H9 (cell line): ENCODE data around the gene GRID2IP. TPM values are rescaled to one million over a fixed set of nuclear protein-coding genes. Genes with fewer than 3 reads are reported as not detected.

Experiments
- DNase-seq: peaks from one replicate; pipeline ENCODE4 v3.0.0-alpha.2; 2017
- H2AFZ ChIP-seq: one replicate; pipeline ENCODE4 v1.6.1; 2013; ENCODE audit warnings: mild to moderate bottlenecking, low read length, control low read depth, moderate library complexity
- H2AK5ac ChIP-seq: 2 replicates; pipeline ENCODE4 v1.6.1; 2013; ENCODE audit warnings: low read length, control low read depth, mixed read lengths; ENCODE audit not compliant: insufficient read length
- H2BK120ac ChIP-seq: one replicate; pipeline ENCODE4 v1.6.1; 2013; ENCODE audit warnings: low read depth, mild to moderate bottlenecking, low read length, control low read depth, inconsistent platforms; ENCODE audit not compliant: poor library complexity, severe bottlenecking
- H2BK12ac ChIP-seq: 2 replicates; pipeline ENCODE4 v1.6.1; 2013; ENCODE audit warnings: low read length, control low read depth, mixed read lengths, low read depth; ENCODE audit not compliant: insufficient read length
- H2BK15ac ChIP-seq: 2 replicates; pipeline ENCODE4 v1.6.1; 2013; ENCODE audit warnings: low read depth, low read length, control low read depth
- H2BK20ac ChIP-seq: one replicate; pipeline ENCODE4 v1.6.1; 2013; ENCODE audit warnings: low read depth, mild to moderate bottlenecking, low read length, control low read depth, inconsistent platforms; ENCODE audit not compliant: poor library complexity, severe bottlenecking
- H2BK5ac ChIP-seq: 2 replicates; pipeline ENCODE4 v1.6.1; 2013; ENCODE audit warnings: low read length, control low read depth, mixed read lengths; ENCODE audit not compliant: insufficient read length
- H3K14ac ChIP-seq: 2 replicates; pipeline ENCODE4 v1.6.1; 2013; ENCODE audit warnings: low read length, control low read depth; ENCODE audit not compliant: insufficient read depth
- H3K18ac ChIP-seq: 2 replicates; pipeline ENCODE4 v1.6.1; 2013; ENCODE audit warnings: low read depth, mild to moderate bottlenecking, mixed read lengths, low read length, control low read depth; ENCODE audit not compliant: insufficient read length
- H3K23ac ChIP-seq: 2 replicates; pipeline ENCODE4 v1.6.1; 2013; ENCODE audit warnings: low read length, control low read depth, mixed read lengths, low read depth; ENCODE audit not compliant: insufficient read length
- H3K23me2 ChIP-seq: 2 replicates; pipeline ENCODE4 v1.6.1; 2013; ENCODE audit warnings: low read depth, mild to moderate bottlenecking, mixed read lengths, low read length, control low read depth; ENCODE audit not compliant: insufficient read length, poor library complexity, severe bottlenecking
- H3K27ac ChIP-seq: 2 replicates; pipeline ENCODE4 v1.5.1; 2013; ENCODE audit warnings: low read length, control low read depth, mixed read lengths, low read depth; ENCODE audit not compliant: insufficient read length
- H3K27me3 ChIP-seq: 2 replicates; pipeline ENCODE4 v1.6.1; 2013; ENCODE audit warnings: low read length, control low read depth, inconsistent platforms; ENCODE audit not compliant: insufficient read depth
- H3K4ac ChIP-seq: 2 replicates; pipeline ENCODE4 v1.6.1; 2013; ENCODE audit warnings: low read depth, mild to moderate bottlenecking, control low read depth, inconsistent platforms, low read length, moderate library complexity
- H3K4me1 ChIP-seq: 2 replicates; pipeline ENCODE4 v1.6.1; 2013; ENCODE audit warnings: low read length, control low read depth, inconsistent platforms; ENCODE audit not compliant: insufficient read depth
- H3K4me2 ChIP-seq: 2 replicates; pipeline ENCODE4 v1.6.1; 2013; ENCODE audit warnings: low read length, control low read depth, mixed read lengths; ENCODE audit not compliant: insufficient read length, insufficient read depth
- H3K56ac ChIP-seq: 2 replicates; pipeline ENCODE4 v1.6.1; 2013; ENCODE audit warnings: low read depth, mild to moderate bottlenecking, mixed read lengths, low read length, control low read depth; ENCODE audit not compliant: insufficient read length
- H3K79me1 ChIP-seq: 2 replicates; pipeline ENCODE4 v1.6.1; 2013; ENCODE audit warnings: low read depth, mild to moderate bottlenecking, moderate library complexity, low read length, control low read depth, inconsistent platforms; ENCODE audit not compliant: insufficient read depth, poor library complexity, severe bottlenecking
- H3K79me2 ChIP-seq: 2 replicates; pipeline ENCODE4 v1.6.1; 2013; ENCODE audit warnings: low read length, control low read depth, inconsistent platforms; ENCODE audit not compliant: insufficient read depth
- H3K9ac ChIP-seq: 2 replicates; pipeline ENCODE4 v1.6.1; 2013; ENCODE audit warnings: low read length, control low read depth, mixed read lengths; ENCODE audit not compliant: insufficient read length; ENCODE audit errors: extremely low read depth
- H3K9me3 ChIP-seq: one replicate; pipeline ENCODE4 v1.6.1; 2013; ENCODE audit warnings: low read depth, low read length, inconsistent platforms; ENCODE audit not compliant: control insufficient read depth
- H3T11ph ChIP-seq: one replicate; pipeline ENCODE4 v1.6.1; 2013; ENCODE audit warnings: mild to moderate bottlenecking, low read length, control low read depth, inconsistent platforms
- H4K20me1 ChIP-seq: one replicate; pipeline ENCODE4 v1.6.1; 2013; ENCODE audit not compliant: control insufficient read depth, insufficient read length, insufficient read depth
- H4K5ac ChIP-seq: 2 replicates; pipeline ENCODE4 v1.6.1; 2013; ENCODE audit warnings: low read depth, mild to moderate bottlenecking, mixed read lengths, low read length, control low read depth; ENCODE audit not compliant: insufficient read length
- H4K8ac ChIP-seq: replicated peaks from 2 replicates; pipeline ENCODE4 v1.6.1; 2013; ENCODE audit warnings: low read length, control low read depth, mixed read lengths, low read depth; ENCODE audit not compliant: insufficient read length
- H4K91ac ChIP-seq: 2 replicates; pipeline ENCODE4 v1.6.1; 2013; ENCODE audit warnings: low read depth, mild to moderate bottlenecking, moderate library complexity, mixed read lengths, low read length, control low read depth; ENCODE audit not compliant: insufficient read length
- H3K27ac Mint-ChIP-seq, 3 experiments: 2 replicates in 2 of 3; 3 replicates in 1 of 3; pipeline ENCODE4 v1.8.0; 2020 to 2021; ENCODE audit warnings: mixed read lengths in 3 of 3, mild to moderate bottlenecking in 1 of 3, moderate library complexity in 1 of 3
- H3K27me3 Mint-ChIP-seq: 2 replicates; pipeline ENCODE4 v1.8.0; 2021; ENCODE audit warnings: low read depth, mild to moderate bottlenecking, moderate library complexity, mixed read lengths
- H3K36me3 Mint-ChIP-seq, 3 experiments: 2 replicates in 2 of 3; 3 replicates in 1 of 3; pipeline ENCODE4 v1.8.0; 2020 to 2021; ENCODE audit warnings: low read depth in 3 of 3, mixed read lengths in 3 of 3; ENCODE audit not compliant: insufficient read depth in 1 of 3
- H3K4me1 Mint-ChIP-seq, 2 experiments: 2 replicates each; pipeline ENCODE4 v1.8.0; 2020; ENCODE audit warnings: mixed read lengths in 2 of 2
- H3K4me3 Mint-ChIP-seq, 2 experiments: 2 replicates in 1 of 2; 3 replicates in 1 of 2; pipeline ENCODE4 v1.8.0; 2020 to 2021; ENCODE audit warnings: mild to moderate bottlenecking in 2 of 2, mixed read lengths in 2 of 2, moderate library complexity in 1 of 2
- H3K9me3 Mint-ChIP-seq, 2 experiments: 2 replicates in 1 of 2; 3 replicates in 1 of 2; pipeline ENCODE4 v1.8.0; 2020; ENCODE audit warnings: mild to moderate bottlenecking in 2 of 2, mixed read lengths in 2 of 2, moderate library complexity in 1 of 2
- WGBS: extraction: QIAGEN DNeasy Blood & Tissue Kit; methylation state at CpG from one replicate; pipeline ENCODE4 v1.1.7; 2013; ENCODE audit warnings: missing lambda C conversion rate, low lambda C conversion rate, mixed read lengths; ENCODE audit not compliant: insufficient read length; ENCODE audit errors: extremely low coverage; 5-methylcytosine and 5-hydroxymethylcytosine counted together
- total RNA-seq: library from RNA; stranded (reverse); gene quantifications from 2 replicates; pipeline ENCODE4 v1.2.1, GENCODE V29; 2021
- TF ChIP-seq, protein P1 (sequence below): fragments of 200-600 bp; sonication (generic); conservative IDR thresholded peaks from 3 replicates; pipeline ENCODE4 v1.8.0; 2021; ENCODE audit warnings: antibody characterized with exemption, mild to moderate bottlenecking

The GRID2IP gene
- total RNA-seq, 1 experiment from 2014 or later = 1.7 TPM

DNA sequence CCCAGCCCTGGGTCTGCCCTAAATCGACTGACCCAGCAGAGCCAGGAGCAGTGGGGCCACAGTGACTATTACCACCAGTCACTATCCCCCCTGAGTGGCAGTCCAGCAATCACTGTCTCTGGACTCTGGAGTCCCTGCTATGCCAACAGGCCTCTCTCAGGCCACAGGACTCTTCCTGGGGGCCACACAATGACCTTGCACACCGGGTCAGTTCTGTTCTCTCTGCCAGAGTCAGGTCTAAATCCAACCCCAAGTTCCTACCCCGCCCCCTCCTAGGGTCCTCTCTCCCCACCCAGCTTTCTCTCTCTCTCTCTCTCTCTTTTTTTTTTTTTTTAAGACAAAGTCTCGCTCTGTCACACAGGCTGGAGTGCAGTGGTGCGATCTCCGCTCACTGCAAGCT, 21.6 kb downstream of the GRID2IP start:
- Histone ChIP-seq H2BK15ac (no peak overlapping the region), H4K5ac (no peak overlapping the region), H3K79me1 (no peaks in the 10 kb centered on the region), H3K23ac (no peak overlapping the region), H3K4ac (no peak overlapping the region), H2AFZ (no peak overlapping the region), H4K91ac (no peak overlapping the region), H3K4me1 (no peaks in the 10 kb centered on the region), H3K14ac (no peak overlapping the region), H2BK12ac (no peak overlapping the region), H2BK5ac (no peak overlapping the region), H3K18ac (no peak overlapping the region), H3K23me2 (peaks cover 16% of the 10 kb centered on the region), H4K20me1 (no peaks in the 10 kb centered on the region), H4K8ac (no peak overlapping the region), H3K27me3 (peaks cover 4% of the 10 kb centered on the region; the same call in 1 of the 2 replicates), H3T11ph (no peak overlapping the region), H3K79me2 (no peaks in the 10 kb centered on the region), H3K9me3 (no peaks in the 10 kb centered on the region), H2AK5ac (no peak overlapping the region), H3K4me2 (no peak overlapping the region), H2BK120ac (no peak overlapping the region), H3K56ac (no peak overlapping the region), H3K9ac (no peak overlapping the region), H3K27ac (no peak overlapping the region), H2BK20ac (no peak overlapping the region)
- peak overlapping the region; percentile 25 to 90; a peak in 4 of 5 replicates for H3K4me3 Mint-ChIP-seq
- H3K36me3 Mint-ChIP-seq = no peaks in the 10 kb centered on the region
- no CpG with 5 or more reads among the region's 6 CpGs for whole genome bisulfite sequencing
- TF ChIP-seq, protein P1, sequence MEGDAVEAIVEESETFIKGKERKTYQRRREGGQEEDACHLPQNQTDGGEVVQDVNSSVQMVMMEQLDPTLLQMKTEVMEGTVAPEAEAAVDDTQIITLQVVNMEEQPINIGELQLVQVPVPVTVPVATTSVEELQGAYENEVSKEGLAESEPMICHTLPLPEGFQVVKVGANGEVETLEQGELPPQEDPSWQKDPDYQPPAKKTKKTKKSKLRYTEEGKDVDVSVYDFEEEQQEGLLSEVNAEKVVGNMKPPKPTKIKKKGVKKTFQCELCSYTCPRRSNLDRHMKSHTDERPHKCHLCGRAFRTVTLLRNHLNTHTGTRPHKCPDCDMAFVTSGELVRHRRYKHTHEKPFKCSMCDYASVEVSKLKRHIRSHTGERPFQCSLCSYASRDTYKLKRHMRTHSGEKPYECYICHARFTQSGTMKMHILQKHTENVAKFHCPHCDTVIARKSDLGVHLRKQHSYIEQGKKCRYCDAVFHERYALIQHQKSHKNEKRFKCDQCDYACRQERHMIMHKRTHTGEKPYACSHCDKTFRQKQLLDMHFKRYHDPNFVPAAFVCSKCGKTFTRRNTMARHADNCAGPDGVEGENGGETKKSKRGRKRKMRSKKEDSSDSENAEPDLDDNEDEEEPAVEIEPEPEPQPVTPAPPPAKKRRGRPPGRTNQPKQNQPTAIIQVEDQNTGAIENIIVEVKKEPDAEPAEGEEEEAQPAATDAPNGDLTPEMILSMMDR = no peak
- no peak overlapping the region for H3K27ac Mint-ChIP-seq
- peaks cover 17 to 24% of the 10 kb centered on the region in 2 experiments for H3K4me1 Mint-ChIP-seq
- no peak for DNase-seq
- H3K9me3 Mint-ChIP-seq = no peaks in the 10 kb centered on the region
- H3K27me3 Mint-ChIP-seq = peaks cover 84% of the 10 kb centered on the region
